HL-60 (cell line): ENCODE results near the gene TM7SF3.

Experiments used
- DNase-seq, 2 experiments: peaks; one replicate each; pipeline ENCODE4 v3.0.0-alpha.2; 2010 to 2020; ENCODE audit warnings: low read depth in 1 of 2, low spot score in 1 of 2
- H3K27ac ChIP-seq: fragments of 250-450 bp; sonication (Bioruptor Pico); replicated peaks from 2 replicates; pipeline ENCODE4 v1.5.1; 2020; ENCODE audit warnings: mild to moderate bottlenecking, moderate library complexity
- H3K27me3 ChIP-seq: fragments of 250-450 bp; sonication (Bioruptor Pico); 2 replicates; pipeline ENCODE4 v1.5.1; 2021; ENCODE audit warnings: mild to moderate bottlenecking, moderate library complexity; ENCODE audit not compliant: insufficient read depth, poor library complexity, severe bottlenecking
- H3K4me3 ChIP-seq: replicated peaks from 2 replicates; pipeline ENCODE4 v1.5.1; 2011; ENCODE audit warnings: mild to moderate bottlenecking, control low read depth, low read length; ENCODE audit not compliant: insufficient read depth
- GABPA ChIP-seq: IDR thresholded peaks from 2 replicates; pipeline ENCODE4 v1.6.1; 2012; ENCODE audit warnings: low read depth
- POLR2AphosphoS5 ChIP-seq: IDR thresholded peaks from 2 replicates; pipeline ENCODE4 v1.6.1; 2012; ENCODE audit warnings: low read depth
- REST ChIP-seq: IDR thresholded peaks from 2 replicates; pipeline ENCODE4 v1.6.1; 2012; ENCODE audit warnings: low read depth; ENCODE audit not compliant: insufficient replicate concordance
- SPI1 ChIP-seq: IDR thresholded peaks from 2 replicates; pipeline ENCODE4 v1.6.1; 2012; ENCODE audit warnings: low read depth, mild to moderate bottlenecking, borderline replicate concordance
- TF ChIP-seq, protein P1 (sequence below): IDR thresholded peaks from one replicate; pipeline ENCODE4 v1.5.1; 2011; ENCODE audit warnings: low read length, control low read depth, inconsistent platforms; ENCODE audit not compliant: insufficient read depth

TM7SF3 gene

GRCh38 chr12:26979733-26980132 is 34.5 kb downstream of the TM7SF3 start:
- H3K27ac ChIP-seq = no peak overlapping the region
- H3K4me3 ChIP-seq = no peak overlapping the region
- no peak for DNase-seq
- no peaks in the 10 kb centered on the region for H3K27me3 ChIP-seq
- TF ChIP-seq, protein P1, sequence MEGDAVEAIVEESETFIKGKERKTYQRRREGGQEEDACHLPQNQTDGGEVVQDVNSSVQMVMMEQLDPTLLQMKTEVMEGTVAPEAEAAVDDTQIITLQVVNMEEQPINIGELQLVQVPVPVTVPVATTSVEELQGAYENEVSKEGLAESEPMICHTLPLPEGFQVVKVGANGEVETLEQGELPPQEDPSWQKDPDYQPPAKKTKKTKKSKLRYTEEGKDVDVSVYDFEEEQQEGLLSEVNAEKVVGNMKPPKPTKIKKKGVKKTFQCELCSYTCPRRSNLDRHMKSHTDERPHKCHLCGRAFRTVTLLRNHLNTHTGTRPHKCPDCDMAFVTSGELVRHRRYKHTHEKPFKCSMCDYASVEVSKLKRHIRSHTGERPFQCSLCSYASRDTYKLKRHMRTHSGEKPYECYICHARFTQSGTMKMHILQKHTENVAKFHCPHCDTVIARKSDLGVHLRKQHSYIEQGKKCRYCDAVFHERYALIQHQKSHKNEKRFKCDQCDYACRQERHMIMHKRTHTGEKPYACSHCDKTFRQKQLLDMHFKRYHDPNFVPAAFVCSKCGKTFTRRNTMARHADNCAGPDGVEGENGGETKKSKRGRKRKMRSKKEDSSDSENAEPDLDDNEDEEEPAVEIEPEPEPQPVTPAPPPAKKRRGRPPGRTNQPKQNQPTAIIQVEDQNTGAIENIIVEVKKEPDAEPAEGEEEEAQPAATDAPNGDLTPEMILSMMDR = no peak
- TF ChIP-seq SPI1 = no peak
- no peak for TF ChIP-seq GABPA
- TF ChIP-seq REST = no peak
- TF ChIP-seq POLR2AphosphoS5 = no peak

DNA sequence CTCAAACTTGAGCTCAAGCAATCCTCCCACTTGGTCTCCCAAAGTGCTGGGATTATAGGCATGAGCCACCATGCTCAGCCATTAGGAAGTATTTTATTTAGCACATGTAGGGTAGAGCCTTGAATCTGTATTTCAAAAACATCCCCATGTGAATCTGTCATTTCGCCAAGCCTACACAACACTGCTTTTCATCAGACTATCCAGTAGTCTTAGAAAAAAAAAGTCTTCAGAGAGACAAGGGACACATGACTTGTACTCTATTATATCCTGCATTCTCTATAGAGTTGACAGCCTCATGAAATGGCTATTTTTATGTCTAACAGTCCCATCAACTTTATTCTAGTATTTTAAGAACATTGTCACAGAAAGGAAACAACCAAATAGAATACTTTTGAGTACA is 35.4 kb downstream of the TM7SF3 start:
- no peak for DNase-seq
- H3K27ac ChIP-seq = no peak overlapping the region

DNA sequence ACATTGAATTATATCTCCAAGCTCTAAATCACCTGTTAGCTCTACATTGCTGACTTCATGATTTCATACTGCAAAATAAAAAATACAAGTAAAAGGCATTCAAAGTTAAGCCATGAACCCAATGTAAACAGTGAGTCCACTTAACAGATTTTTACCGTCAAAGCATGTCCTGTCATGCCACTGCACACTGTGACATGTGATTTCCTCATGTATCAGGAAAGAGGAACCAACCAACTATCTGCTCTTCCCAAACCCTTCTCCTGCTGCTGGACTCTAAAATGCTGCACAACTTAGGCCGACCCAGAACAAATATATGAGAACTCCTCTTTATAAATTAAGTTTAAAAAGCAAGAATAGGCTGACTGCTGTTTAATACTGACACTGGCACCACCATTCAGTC is 37.5 kb downstream of the TM7SF3 start:
- H3K27me3 ChIP-seq = no peaks in the 10 kb centered on the region
- DNase-seq = peak in 1 of 2 experiments; percentile 21
- H3K27ac ChIP-seq = no peak overlapping the region
- TF ChIP-seq POLR2AphosphoS5 = no peak
- no peak for TF ChIP-seq SPI1
- no peak for TF ChIP-seq GABPA
- TF ChIP-seq, protein P1 = no peak
- no peak for TF ChIP-seq REST
- no peak overlapping the region for H3K4me3 ChIP-seq

More for the DNA sequence above, 35.4 kb downstream of the TM7SF3 start:
- no peak for TF ChIP-seq REST
- no peak for TF ChIP-seq POLR2AphosphoS5
- TF ChIP-seq GABPA = no peak
- TF ChIP-seq SPI1 = no peak
- TF ChIP-seq, protein P1 = no peak
- Histone ChIP-seq H3K27me3 (no peaks in the 10 kb centered on the region), H3K4me3 (no peak overlapping the region)
